C4-2B (cell line): ENCODE data around the gene TMEM132E.

Experiments used
- H3K27ac ChIP-seq: fragments of 450-650 bp; 2 replicates; pipeline ENCODE4 v1.5.1; 2017
- ZFX ChIP-seq: fragments of 450-650 bp; IDR thresholded peaks from 2 replicates; pipeline ENCODE4 v1.6.1; 2017
- TF ChIP-seq, protein P1 (sequence below): fragments of 450-650 bp; conservative IDR thresholded peaks from 2 replicates; pipeline ENCODE4 v1.5.1; 2017; ENCODE audit warnings: mild to moderate bottlenecking

The TMEM132E gene

DNA sequence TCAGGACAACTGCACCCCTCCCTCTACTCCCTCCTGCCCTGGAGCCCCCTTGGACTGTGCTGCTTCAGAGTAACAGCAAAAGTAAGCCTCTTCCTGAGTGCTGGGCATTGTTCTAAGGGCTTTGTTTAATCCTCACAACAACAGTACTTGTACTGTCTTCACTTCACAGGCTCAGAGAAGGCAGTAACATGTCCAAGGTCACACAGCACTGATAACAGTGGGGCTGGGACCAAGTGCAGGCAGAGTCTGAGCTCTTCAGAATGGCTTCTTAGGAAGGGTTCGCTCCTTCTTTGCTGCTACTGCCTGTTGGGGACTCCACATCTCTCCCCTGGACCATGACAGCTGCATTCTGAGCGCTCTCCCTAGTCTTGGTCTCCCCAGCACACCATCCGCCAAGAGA, 24.6 kb downstream of the TMEM132E start:
- H3K27ac ChIP-seq = no peak overlapping the region
- TF ChIP-seq ZFX = no peak
- TF ChIP-seq, protein P1, sequence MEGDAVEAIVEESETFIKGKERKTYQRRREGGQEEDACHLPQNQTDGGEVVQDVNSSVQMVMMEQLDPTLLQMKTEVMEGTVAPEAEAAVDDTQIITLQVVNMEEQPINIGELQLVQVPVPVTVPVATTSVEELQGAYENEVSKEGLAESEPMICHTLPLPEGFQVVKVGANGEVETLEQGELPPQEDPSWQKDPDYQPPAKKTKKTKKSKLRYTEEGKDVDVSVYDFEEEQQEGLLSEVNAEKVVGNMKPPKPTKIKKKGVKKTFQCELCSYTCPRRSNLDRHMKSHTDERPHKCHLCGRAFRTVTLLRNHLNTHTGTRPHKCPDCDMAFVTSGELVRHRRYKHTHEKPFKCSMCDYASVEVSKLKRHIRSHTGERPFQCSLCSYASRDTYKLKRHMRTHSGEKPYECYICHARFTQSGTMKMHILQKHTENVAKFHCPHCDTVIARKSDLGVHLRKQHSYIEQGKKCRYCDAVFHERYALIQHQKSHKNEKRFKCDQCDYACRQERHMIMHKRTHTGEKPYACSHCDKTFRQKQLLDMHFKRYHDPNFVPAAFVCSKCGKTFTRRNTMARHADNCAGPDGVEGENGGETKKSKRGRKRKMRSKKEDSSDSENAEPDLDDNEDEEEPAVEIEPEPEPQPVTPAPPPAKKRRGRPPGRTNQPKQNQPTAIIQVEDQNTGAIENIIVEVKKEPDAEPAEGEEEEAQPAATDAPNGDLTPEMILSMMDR = no peak

DNA sequence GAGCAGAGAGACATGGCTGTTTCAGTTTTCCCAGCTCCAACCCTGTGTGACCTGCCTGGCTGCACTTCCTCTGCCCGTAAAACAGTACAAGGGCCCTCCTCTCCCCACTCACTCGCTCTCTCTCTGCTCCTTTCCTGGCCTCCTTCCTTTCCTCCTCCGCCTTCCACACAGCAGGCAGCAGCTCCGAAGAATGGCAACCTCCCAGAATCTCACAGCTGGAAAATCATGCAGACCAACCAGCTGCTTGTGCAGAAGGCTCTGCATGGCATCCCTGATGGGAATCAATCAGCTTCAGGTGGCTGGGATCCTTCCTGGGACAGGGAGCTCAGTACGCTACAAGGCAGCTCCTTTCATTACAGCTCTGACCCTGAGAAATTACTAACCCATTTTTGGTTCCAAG, 27.4 kb downstream of the TMEM132E start:
- TF ChIP-seq, protein P1 = no peak
- no peak for TF ChIP-seq ZFX

DNA sequence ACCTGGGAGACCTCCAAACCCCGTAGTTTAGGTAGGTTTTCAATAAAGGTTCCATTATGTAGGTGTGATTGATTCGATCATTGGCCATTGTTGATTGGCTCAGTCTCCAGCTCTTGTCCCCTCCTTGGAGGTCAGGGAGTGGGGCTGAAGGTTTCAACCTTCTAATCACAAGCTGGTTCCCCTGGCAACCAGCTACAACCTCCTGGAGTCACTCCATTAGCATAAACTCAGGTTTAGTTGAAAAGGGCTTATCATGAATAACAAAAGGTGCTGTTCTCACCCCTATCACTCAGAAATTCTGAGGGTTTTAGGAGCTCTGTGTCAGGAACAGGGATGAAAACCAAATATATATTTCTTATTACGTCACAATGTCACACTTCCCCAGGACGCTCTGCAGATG, 28.5 kb downstream of the TMEM132E start:
- TF ChIP-seq ZFX = no peak
- TF ChIP-seq, protein P1 = no peak
- H3K27ac ChIP-seq = no peak overlapping the region

More for the DNA sequence above, 27.4 kb downstream of the TMEM132E start:
- H3K27ac ChIP-seq = no peak overlapping the region

DNA sequence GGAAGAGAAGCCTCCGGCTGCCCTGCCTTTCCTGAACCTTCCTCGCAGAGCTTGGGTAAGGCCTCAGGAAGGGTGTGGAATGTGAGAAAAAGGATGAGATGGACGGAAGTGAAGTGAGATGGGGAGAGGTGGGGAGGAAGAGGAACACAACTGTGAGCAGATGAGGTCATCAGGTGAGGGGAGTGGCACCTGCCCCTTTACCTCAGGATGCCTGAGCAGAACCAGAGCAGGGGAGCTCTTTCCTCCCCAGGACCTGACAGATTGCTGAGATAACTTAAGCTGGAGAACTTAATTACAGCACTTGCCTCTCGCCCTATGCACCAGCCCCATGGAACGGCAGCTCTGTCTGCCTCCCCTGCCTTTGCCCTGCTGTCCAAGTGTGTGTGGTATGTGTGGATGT, 29.8 kb downstream of the TMEM132E start:
- TF ChIP-seq ZFX = no peak
- TF ChIP-seq, protein P1 = no peak
- H3K27ac ChIP-seq = no peak overlapping the region

DNA sequence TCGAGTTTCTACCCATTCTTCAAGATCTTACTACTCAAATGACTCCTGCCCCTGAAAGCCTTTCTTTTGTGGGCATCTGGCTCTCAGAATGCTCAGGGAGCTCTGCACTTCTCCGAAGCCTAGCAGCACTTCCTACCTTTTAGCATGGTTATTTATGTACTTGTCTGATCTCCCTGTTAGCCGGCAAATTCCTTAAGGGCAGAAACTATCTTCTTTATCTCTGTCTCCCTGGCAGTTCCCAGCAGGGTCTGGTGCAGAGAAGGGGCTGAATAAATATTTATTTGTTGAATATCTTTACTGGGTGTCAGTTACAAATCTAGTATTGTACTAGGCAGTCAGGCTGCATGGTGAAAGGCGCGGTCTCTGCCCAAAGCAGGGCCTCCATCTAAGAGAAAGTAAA, 30.7 kb downstream of the TMEM132E start:
- no peak for TF ChIP-seq ZFX
- TF ChIP-seq, protein P1 = no peak
- H3K27ac ChIP-seq = no peak overlapping the region

DNA sequence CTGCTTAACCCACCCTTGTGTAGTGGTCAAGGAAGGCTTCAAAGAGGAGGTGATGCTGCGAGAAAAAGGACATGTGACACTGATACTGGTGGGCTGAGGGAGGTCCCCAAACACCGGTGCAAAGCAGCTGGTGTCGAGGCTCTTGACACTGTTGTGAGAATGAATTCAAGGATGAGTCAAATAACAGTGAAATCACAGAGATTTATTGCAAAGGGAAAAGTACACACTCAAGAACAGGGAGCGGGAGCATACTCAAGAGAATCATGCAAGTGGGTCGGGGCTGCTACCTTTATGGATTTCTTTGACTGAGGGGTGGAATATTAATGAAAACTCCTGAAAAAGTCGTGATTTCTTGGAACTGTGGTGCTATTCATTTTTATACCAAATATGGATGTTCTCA, 31.1 kb downstream of the TMEM132E start:
- H3K27ac ChIP-seq = no peak overlapping the region
- no peak for TF ChIP-seq ZFX
- TF ChIP-seq, protein P1 = no peak

DNA sequence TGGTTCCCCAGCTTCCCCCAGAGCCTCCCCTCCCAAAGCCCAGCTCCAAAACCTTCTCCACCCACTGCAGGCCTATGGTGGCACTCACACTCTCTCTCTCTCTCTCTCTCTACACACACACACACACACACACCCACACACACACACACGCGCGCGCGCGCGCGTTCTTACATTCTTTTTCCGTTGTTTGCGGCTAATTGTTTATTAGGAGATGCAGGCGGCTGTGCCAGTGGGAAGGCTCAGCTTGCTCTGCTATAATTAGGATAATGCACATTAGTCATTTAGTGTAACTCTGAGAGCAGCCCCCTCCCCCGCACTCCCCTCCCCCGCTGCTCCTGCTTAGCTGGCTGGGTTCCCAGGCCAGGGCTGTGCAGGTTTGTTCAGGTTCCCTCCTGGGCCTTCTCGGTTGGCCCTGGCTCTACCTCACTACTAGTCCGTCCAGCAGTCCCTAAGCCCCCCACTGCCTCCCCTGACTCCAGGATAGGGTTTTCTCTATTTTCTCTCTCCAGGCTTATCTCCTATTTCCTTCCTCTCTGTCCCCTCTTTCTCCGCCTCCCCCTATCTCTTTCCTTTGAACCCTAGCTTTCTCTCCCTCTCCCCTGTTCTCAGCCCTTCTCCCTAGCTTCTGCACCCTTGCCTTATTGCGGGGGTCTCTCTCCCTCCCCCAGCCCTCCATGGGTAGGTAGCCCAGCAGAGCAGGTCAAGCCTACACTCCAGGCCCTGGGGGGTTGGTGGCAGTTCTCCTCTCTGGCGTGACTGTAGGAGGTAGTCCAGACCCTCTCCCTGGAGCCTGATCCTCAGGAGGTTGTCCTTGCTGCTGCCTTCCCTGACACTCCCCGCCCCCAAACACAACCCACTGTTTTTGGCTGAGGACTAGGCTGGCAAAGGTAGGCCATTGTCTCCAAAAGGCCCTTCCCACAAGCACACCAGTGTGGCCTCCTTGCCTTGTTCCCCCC, 34.0 kb downstream of the TMEM132E start:
- TF ChIP-seq, protein P1 = no peak
- no peak for TF ChIP-seq ZFX
- no peak overlapping the region for H3K27ac ChIP-seq
